Measurements from ENCODE around the gene GALNT9.

The GALNT9 gene

DNA sequence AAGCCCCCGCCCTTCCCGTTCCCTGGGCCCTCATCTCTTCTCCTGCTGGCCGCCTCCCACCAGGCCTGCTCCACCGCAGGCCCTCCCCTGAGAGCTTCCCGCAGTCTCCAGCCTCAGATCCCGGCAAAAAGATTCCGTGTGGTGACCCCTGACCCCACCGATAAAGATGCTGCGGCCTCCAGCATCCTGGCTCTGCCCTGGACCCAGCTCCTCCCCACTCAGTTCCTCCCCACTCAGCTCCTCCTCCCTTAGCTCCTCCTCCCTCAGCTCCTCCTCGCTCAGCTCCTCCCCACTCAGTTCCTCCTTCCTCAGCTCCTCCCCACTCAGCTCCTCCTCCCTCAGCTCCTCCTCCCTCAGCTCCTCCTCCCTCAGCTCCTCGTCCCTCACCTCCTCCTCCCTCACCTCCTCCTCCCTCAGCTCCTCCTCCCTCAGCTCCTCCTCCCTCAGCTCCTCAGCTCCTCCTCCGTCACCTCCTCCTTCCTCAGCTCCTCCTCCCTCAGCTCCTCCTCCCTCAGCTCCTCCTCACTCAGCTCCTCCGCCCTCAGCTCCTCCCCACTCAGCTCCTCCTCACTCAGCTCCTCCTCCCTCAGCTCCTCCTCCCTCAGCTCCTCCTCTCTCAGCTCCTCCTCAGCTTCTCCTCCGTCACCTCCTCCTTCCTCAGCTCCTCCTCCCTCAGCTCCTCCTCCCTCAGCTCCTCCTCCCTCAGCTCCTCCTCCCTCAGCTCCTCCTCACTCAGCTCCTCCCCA, 168.2 kb downstream of the GALNT9 start:
- TF ChIP-seq, protein P1, sequence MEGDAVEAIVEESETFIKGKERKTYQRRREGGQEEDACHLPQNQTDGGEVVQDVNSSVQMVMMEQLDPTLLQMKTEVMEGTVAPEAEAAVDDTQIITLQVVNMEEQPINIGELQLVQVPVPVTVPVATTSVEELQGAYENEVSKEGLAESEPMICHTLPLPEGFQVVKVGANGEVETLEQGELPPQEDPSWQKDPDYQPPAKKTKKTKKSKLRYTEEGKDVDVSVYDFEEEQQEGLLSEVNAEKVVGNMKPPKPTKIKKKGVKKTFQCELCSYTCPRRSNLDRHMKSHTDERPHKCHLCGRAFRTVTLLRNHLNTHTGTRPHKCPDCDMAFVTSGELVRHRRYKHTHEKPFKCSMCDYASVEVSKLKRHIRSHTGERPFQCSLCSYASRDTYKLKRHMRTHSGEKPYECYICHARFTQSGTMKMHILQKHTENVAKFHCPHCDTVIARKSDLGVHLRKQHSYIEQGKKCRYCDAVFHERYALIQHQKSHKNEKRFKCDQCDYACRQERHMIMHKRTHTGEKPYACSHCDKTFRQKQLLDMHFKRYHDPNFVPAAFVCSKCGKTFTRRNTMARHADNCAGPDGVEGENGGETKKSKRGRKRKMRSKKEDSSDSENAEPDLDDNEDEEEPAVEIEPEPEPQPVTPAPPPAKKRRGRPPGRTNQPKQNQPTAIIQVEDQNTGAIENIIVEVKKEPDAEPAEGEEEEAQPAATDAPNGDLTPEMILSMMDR (IDR thresholded peaks at IDR 0.05; ENCODE audit: extremely low read depth, missing control alignments) = no peak
- DNase-seq (ENCODE audit: low spot score) = no peak

DNA sequence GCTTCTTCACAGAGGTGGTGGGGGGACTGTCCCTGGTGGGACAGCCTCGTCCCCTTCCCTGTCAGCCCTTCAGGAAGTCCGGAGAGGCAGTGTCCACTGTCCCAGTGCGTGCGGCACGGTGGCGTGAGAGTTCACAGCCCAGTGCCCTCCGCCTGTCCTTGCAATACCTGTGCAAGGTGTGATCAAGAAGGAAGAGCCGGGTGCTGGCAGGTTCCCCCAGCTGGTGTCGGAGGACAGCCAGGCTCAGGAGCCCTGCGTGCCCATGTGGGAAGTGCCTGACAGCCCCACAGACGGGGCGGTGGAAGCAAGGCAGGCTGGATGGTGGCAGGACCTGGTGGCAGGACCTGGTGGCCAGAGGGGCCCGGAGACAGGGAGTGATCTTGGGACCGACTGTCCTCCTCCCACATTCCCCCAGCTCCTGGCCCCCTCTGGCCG, 168.8 kb downstream of the GALNT9 start:
- no peak for DNase-seq (ENCODE audit: low spot score)
- TF ChIP-seq, protein P1 (IDR thresholded peaks at IDR 0.05; ENCODE audit: extremely low read depth, missing control alignments) = no peak

DNA sequence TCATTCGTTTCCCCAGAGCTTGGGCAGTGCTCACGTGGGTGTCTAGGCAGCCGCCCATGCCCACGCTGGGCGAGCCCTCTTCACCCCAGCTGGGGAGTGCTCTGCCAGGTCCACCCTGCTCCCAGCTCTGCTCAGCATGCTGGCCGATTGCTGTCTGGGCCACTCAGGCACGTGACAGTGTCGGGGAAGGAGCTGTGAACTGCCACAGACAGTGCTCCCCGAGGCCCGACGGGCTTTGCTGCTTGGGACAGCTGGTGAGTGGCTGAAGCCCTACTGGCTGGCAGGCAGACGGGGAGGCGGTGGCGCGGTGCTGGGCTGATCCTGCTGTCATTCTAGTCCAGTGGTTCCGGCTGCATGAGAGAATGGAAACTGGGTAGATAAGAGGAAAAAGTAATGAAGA, 169.4 kb downstream of the GALNT9 start:
- TF ChIP-seq, protein P1 (IDR thresholded peaks at IDR 0.05; ENCODE audit: extremely low read depth, missing control alignments) = no peak
- DNase-seq (ENCODE audit: low spot score) = no peak

DNA sequence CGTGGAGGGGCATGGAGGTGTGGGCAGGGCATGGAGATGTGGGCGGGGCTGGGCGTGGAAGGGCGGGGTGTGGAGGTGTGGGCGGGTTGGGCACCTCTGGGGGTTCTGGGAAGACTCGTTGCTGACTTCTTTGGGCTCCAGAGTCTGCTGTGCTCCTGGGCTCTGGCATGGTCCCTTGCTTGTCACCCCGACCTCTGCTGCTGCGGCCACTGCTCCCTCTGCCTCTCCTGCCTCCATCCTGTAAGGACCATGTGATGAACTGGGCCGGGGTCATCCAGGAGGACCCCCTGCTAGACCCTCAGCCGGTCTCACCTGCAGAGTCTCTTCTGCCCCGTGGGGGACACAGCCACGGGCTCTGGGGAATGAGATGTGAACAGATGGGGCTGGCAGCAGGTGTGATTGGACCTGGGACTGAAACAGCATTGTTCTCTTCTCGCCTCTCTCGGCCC, 169.8 kb downstream of the GALNT9 start:
- TF ChIP-seq, protein P1 (IDR thresholded peaks at IDR 0.05; ENCODE audit: extremely low read depth, missing control alignments) = no peak
- DNase-seq (ENCODE audit: low spot score) = no peak

DNA sequence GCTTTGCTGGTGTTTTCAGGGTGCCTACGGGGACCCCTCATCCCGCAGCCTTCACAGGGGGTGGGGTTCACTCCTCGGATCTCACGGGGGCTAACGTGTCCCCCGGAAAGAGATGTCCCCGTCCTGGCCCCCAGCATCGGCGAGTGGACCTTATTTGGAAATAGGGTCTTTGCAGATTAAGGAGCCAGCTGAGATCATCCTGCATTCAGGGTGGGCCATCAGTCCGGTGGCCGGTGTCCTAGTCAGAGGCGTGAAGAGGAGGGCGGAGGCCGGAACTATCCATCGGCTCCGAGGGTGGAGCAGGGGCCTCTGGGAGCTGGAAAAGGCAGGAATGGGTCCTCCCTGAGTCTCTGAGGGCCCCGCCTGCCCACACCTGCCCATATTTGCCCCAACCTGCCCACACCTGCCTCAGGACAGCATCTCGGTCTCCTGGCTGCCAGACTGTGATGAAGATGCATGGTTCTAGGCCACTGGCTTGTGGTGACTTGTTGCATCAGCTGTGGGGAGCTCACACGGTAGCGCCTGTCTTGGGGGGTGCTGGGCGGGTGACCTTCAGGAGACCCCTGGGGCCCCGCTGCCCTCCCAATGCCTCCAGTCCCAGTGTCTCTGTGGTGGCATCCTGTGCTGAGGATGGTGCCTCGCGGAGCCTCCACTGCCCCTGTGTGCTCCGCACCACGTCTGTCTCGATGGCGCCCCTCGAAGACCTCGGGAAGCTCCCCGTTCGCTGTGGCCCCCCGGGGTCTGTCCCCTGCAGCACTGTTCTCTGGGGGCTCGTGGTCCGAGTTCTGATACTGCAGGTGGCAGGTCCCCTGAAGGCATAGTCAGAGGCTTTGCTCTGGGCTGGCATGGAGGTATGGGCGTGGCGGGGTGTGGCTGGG, 170.5 kb downstream of the GALNT9 start:
- DNase-seq (ENCODE audit: low spot score) = no peak
- TF ChIP-seq, protein P1 (IDR thresholded peaks at IDR 0.05; ENCODE audit: extremely low read depth, missing control alignments) = no peak

DNA sequence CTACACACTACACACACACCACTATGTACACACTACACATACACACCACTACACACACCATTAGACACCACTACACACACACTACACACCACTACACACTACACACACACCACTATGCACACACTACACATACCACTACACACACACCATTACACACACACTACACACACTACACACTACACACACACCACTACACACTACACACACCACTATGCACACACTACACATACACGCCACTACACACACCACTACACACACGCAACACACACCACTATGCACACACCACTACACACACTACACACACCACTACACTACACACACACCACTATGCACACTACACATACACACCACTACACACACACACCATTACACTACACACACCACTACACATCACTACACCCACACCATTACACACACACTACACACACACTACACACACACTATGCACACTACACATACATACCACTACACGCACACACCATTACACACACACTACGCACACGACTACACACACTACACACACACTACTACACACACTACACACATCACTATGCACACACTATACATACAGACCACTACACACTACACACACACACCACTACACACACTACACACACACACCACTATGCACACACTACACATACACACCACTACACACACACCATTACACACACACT, 171.5 kb downstream of the GALNT9 start:
- no peak for DNase-seq (ENCODE audit: low spot score)

More for the DNA sequence above, 171.5 kb downstream of the GALNT9 start:
- TF ChIP-seq, protein P1 (IDR thresholded peaks at IDR 0.05; ENCODE audit: extremely low read depth, missing control alignments) = no peak

Data from GM20000 (cell line).